ENCODE results near the gene CALD1.

DNA sequence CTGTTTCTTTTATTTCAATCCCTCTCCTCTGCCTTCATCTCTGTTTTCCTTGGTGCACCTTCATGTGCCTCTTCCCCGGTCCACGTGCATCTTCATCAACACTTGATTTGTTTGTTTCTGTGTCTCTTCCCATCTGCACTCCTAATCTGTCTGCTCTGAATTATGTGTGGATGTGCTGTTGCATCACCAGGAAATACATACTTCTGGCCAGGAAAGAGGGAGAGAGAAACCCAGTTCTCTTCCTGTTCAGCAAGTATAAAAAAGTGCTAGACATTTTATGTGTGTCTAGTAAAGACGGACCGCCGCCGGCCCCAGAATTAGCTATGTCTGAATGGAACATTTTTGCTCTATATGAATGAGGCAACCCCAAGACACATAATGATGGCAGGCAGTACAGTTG is 93.8 kb downstream of the CALD1 start:
- TF ChIP-seq YY1 (tag by site-specific recombination; IDR thresholded peaks at IDR 0.05) (no peak), ZNF660 (tag by site-specific recombination; IDR thresholded peaks at IDR 0.05) (no peak), ZNF776 (tag by site-specific recombination; IDR thresholded peaks at IDR 0.05; ENCODE audit: borderline replicate concordance) (no peak), ZBTB21 (tag by site-specific recombination; IDR thresholded peaks at IDR 0.05) (no peak)

Measured in HEK293 (cell line).